GM08714 (cell line): ENCODE results near the gene ALPK1.

Experiments
- H3K4me3 ChIP-seq: fragments of 200-500 bp; sonication (Bioruptor generic); 2 replicates; pipeline ENCODE4 v1.5.1; 2014; ENCODE audit warnings: mild to moderate bottlenecking, low read length, inconsistent platforms
- ZNF274 ChIP-seq: IDR thresholded peaks from 2 replicates; pipeline ENCODE4 v1.6.1; 2012; ENCODE audit warnings: mild to moderate bottlenecking, low read depth, low read length

The ALPK1 gene

DNA sequence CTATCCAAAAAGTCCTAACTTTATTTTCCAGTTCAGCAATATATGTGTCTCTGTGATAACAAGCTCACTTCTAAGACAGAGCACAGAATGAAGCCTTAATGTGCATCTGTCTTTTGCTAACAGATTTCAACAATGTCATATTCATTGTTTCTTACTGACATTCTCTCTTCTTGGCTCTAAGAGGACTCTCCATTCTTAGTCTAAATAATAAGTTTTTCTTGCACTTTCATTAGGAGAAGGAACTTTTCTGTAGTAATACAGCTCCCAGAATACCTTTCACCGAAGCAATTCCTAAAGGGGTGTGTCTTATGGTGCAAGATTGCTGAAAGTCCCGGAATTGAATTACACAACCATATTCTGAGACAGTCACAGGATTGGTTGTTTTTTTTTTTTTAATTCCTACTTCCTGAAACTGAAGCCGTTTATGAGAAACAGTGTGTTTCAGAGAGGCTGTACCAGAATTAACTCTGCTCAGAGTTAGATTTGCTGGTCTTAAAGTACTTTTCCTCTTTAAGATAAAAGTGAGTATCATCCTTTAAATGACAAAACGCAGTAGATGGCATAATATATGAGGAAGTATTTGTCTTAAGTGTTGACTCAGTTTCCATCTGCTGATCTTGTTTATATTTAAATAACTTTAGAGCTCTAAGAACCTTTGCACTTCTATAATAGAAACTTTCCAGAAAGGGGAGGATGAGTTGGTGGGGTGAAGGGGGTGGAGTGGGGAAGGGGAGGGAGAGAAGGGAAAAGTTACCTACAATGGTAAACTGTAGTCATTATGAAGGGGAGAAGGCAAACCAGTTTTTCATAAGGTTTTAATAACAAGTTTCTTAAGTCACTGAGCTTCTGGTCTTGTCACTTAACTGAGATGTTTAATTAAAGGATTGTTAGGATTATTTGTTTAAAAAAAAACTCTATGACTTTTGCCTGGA is at the start of gene ALPK1:
TSS of gene ALPK1 (plus strand) at position 421 of the 932 bp plus-strand sequence.
- H3K4me3 ChIP-seq: peak within 1 kb of the TSS; percentile 57; the same call in 1 of the 2 replicates
- no peak for TF ChIP-seq ZNF274

DNA sequence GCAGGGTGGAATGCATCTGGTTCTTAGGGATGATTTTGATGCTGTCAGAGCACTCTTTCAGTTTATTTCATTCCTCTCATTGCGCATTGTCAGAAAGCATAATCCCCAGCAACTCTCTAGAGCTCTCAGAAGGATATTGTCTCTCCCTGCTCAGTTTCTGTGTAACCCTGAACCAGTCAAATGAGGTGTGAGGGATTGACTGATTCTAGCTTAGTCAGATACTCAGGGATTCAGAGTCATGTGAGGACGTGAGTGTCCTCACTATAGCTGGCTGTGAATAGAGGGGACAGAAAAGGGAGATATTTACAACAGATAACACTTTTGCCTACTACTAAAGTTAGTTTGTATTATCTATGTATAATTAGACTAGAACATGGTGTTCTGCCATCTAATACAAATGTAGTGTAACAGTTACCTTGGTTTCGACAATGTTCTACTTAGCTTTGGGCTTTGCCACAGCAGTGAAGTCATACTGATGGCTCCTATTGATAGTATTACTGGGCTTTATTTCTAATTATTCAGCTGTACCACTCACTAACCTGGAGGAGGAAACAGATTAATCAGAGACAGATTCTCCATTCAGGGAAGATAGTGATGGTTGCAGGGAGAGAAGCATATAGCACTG is 46.0 kb upstream of the ALPK1 start:
- H3K4me3 ChIP-seq: no peak overlapping the region

DNA sequence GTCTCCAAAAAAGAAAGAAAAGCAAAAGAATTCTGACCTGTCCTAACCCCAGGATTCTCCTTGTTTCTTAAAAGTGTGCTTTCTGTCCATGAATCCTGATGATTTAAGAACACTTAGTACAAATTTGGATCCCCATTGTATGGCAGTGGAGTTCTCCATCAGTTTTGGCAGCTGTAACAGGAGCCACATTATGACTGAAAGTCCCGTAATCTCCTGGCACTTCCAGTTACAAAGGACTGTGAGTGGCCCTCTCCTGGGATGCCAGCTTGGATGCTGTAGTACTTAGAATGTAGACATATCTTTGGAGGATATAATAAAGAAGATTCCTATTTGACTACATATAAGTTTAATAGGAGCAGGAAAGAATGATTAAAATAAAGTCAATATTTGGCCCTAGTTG is 44.9 kb upstream of the ALPK1 start:
- H3K4me3 ChIP-seq: no peak overlapping the region
- TF ChIP-seq ZNF274: no peak

More for the DNA sequence above, 46.0 kb upstream of the ALPK1 start:
- no peak for TF ChIP-seq ZNF274

DNA sequence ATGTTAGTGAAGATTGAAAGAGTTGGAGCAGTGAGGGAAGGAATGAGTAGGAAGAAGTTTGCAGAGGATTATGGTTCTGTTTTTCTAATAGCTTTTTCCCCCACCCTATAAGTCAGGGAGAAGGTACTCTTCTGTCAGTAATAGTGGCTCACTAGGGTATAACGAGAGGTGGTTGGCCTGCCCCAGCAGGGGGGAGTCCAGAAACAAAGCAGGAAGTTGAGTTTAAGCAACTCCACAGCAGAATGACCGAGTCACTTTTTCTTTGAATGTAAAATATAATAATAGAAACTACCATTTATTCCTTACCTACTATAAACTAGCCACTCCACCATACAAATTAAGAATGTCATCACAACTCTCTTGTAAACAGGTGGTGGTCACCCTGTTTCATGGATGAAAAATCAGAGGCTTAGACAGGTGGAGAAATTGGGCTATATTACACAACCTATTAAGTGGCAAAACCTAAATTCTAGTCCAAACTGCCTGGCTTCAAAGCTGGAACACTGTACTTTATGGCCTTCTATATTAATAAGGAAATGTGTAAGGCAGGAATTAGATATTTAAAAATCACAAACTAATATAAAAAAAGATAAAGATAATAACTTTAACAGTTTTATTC is 43.7 kb upstream of the ALPK1 start:
- no peak overlapping the region for H3K4me3 ChIP-seq
- no peak for TF ChIP-seq ZNF274

DNA sequence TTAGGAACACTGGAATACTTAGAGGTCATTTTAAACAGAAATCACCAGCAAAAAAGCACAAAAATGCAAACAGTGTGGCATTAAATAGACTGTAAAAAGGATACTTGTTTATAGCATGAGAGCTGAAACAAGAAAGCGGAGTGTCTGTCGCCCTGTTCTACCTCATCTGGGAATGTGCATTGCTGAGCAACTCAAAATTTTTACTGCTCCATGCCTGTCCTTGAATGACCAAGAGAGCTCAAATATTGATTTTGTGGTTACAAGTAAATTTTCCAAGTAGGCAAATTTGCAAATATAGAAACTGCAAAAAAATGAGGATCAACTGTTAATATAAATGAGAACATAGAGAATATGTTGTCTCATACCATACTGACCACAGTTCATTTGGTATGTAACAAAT is 40.1 kb upstream of the ALPK1 start:
- no peak overlapping the region for H3K4me3 ChIP-seq
- TF ChIP-seq ZNF274: no peak

DNA sequence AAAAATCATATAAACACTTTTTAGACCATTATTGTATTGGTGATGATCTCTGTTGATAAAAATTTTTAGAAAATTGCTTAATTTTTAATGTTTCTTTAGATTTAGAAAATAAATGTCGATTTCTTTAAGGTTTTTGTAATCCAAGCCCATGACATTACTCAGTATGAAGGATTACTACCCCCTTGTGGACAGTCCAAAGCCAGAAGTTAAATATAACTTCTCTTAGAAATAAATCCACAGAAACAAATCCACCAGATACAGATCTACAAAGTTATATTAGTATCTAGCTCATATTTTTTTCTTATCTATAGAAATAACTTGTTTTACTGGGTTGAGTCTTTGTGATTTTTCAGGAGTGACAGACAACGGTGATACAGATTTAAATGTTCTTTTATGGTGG is 30.3 kb upstream of the ALPK1 start:
- no peak for TF ChIP-seq ZNF274

DNA sequence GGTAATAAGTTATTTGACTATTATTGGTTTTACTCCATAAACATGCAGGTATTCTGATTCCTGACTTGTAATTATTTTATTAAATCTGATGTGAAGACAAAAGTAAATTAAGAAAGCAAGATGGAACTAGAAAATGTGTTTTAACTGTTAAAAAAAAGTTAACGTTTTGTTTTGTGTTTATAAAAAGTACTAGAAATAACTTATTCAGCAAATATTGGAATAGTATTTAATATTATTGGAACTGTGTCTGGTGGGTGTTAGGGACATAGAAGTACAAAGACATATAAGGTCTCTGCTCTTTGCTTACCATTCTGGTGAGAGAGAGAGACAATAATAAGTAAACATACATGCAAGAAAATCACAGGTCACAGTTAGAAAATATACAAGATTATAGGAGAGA is 27.1 kb upstream of the ALPK1 start:
- H3K4me3 ChIP-seq: no peak overlapping the region
- no peak for TF ChIP-seq ZNF274

More for the DNA sequence above, 30.3 kb upstream of the ALPK1 start:
- no peak overlapping the region for H3K4me3 ChIP-seq

DNA sequence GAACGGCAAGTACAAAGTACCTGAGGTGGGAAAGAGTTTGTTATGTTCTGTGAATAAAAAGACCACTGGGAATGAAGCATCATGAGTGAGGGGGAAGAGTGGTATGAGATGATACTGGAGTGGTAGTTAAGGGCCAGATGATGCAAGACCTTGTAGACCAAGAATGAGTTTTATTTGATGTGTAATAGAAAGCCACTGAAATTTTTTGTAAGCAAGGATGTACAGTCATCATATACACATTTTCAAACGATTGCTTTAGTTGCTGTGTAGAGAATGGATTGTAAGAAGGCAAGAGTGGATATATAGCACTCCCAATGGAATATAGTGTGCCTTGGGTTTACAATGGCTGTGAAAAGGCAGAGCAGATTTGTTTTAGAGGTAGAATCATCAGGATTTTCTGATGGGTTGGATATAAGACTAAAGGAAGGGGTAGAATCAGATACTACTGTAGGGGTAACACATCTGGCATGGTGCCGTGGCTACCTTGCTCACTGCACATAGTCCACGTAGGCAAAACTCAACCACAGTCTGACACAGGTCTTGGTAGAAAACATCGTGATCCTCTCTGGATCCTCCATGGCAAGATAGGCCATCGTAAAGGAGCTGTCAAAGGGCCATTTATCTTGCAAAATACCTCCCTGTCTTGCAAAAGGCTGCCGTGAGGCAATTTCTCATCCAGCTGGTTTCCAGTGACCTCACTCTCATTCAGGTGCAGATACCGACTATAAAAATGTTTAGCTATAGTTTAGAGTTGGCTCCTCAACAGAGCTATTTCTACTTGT is 26.3 kb upstream of the ALPK1 start:
- TF ChIP-seq ZNF274: no peak
- H3K4me3 ChIP-seq: no peak overlapping the region

DNA sequence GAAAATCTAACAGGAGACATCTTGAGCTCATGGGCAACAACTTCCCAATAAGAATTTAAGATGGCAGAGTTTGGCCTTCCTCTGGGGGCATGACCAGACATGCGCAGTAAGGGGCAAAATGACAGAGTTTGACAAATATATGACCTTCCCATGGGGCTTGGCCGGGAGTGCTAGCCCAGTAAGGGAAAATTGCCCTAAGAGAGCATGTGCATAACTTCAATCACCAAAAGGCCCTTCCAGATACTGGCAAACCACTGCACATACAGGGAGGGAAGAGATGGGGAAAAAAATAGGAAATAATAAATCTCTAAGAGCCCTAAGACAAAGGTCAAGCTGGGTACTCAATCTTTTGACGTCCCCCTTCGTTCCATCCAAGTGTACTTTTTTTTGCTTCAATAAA is 24.9 kb upstream of the ALPK1 start:
- H3K4me3 ChIP-seq: no peak overlapping the region
- TF ChIP-seq ZNF274: no peak

DNA sequence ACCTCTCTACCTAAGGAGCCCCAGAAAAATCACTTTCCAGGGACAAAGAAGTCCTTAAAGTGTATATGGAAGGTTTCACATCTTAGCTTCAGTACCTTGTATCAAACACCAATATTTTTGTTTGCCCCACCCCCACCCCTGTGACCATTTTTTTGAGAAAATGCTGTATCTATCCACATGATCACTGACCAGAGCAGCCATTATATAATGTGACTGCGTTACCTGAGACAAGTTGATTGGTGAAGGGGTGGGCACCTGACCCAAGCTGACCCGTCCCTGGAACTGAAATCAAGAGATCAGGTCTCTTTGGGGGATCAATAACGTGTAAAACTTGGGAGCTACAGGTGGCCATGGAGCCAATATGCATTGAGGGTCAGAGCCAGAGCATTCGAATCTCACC is 22.2 kb upstream of the ALPK1 start:
- TF ChIP-seq ZNF274: no peak
- H3K4me3 ChIP-seq: no peak overlapping the region

DNA sequence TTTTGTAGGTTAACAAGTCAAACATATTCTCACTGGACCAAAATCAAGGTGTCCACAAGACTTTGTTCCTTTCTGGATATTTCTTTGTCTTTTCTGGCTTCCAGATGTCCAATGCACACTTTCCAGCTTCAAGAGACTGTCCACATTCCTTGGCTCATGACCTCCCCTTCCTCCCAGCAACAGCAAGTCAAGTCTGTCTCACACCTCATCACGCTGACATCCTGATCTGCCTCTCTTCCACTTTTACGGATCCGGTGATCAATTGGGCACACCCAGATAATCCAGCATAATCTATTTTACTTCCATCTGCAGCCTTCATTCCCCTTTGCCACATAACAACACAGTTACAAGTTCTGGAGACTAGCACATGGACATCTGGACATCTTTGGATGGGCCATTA is 21.1 kb upstream of the ALPK1 start:
- no peak for TF ChIP-seq ZNF274
- no peak overlapping the region for H3K4me3 ChIP-seq

DNA sequence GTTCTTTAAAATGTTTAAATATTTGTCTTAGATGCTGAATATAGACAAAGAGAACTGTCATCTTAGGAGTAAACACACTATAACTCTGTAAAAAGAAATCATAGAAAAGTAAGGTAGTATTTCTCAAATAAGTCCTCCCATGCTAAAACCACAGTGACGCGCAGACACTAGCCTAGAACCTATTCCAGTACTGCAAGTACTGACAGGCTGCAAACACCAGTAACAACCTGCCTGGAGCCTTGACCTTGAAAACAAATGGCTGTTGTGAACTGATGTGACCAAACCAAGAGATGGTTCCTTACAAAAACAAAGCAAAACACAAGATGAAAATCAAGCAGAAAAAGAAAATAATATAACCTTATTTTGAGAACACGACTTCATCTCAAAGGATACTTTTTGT is 19.9 kb upstream of the ALPK1 start:
- TF ChIP-seq ZNF274: no peak
- H3K4me3 ChIP-seq: no peak overlapping the region

DNA sequence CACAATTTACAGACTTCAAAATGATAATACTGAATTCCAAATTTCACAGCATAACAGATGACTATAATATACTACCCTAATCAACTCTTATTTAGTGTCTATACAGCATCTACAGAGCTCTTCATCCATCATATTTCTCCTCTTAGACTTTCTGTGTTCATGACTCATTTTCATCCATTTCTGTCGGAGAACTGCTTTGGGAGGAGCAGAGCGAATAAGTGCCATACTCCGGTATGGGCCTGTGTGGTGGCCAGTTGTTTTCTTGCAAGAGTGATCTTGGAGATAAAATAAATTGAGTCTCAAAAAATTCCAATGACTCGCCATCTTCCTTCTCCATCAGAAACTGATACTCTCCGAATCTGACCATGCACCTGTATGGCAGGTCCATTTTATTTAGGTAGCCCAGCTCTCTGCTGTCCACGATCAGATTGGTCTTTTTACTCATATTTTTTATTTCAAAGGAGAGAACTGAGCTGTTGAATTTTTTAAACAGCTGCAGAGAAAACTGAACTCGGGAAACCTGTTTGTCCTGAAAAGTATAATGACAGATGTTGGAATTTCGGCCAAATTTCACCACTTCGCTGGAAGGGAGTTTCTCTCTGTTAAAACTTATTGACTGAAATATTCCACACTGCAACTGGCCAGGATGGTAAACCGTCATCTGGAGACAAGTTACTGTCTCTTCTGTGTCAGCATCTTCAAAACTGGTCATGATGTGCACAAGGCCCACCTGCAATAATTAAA is 19.3 kb upstream of the ALPK1 start:
- H3K4me3 ChIP-seq: no peak overlapping the region
- no peak for TF ChIP-seq ZNF274
